Measurements from ENCODE around the gene C1QL1.

- TF ChIP-seq CTCF (IDR thresholded peaks at IDR 0.05) (no peak), EP300 (IDR thresholded peaks at IDR 0.05) (no peak)
These were observed 36.3 kb upstream of the C1QL1 start for GRCh38 chr17:45004388-45004787.
